ENCODE measurements around the gene SAPCD2. TPM values are rescaled to one million over a fixed set of nuclear protein-coding genes. Genes with fewer than 3 reads are reported as not detected.

SAPCD2 gene
- polyA plus RNA-seq, 3 donors: 0.03 to 3.1 (median 1.7) TPM

GRCh38 chr9:137023583-137023991, 46.8 kb downstream of the SAPCD2 start:
- H3K27me3 ChIP-seq (ENCODE audit: control insufficient read depth in 2 of 2, insufficient read depth in 2 of 2, low read length in 2 of 2): no peaks in the 10 kb centered on the region

GRCh38 chr9:137023157-137023556, 47.2 kb downstream of the SAPCD2 start:
- peaks cover 0 to 5% (median 2%) of the 10 kb centered on the region in 7 donors for H3K9me3 Mint-ChIP-seq
- intact Hi-C loops (cut with micrococcal nuclease): no loop called here
- no peaks in the 10 kb centered on the region for H3K36me3 ChIP-seq (replicated peaks in 1 of 2; ENCODE audit: control insufficient read depth in 1 of 2, insufficient read depth in 2 of 2, low read length in 2 of 2)
- H3K36me3 Mint-ChIP-seq: peaks cover 0 to 2% of the 10 kb centered on the region in 2 donors
- no peaks in the 10 kb centered on the region for H4K20me1 ChIP-seq (ENCODE audit: insufficient read depth, low read length)
- peaks cover 4 to 7% (median 7%) of the 10 kb centered on the region in 3 donors for H3K27me3 Mint-ChIP-seq (ENCODE audit: low read depth in 3 of 3)
- no peak overlapping the region for H3K27ac ChIP-seq (ENCODE audit: low read depth in 1 of 2, low read length in 2 of 2)
- peaks cover 9 to 20% of the 10 kb centered on the region in 2 donors for H3K4me1 ChIP-seq (ENCODE audit: control insufficient read depth in 1 of 2, insufficient read depth in 2 of 2, low read length in 2 of 2)
- H3K9ac ChIP-seq (ENCODE audit: insufficient read depth, low read length, poor library complexity, severe bottlenecking): no peak overlapping the region
- peaks cover 10% of the 10 kb centered on the region for H3K4me1 Mint-ChIP-seq
- DNase-seq: no peak
- H3K79me2 ChIP-seq (ENCODE audit: insufficient read depth, low read length): no peaks in the 10 kb centered on the region
- no peak overlapping the region for H2AFZ ChIP-seq (ENCODE audit: insufficient read depth, low read depth, low read length, poor library complexity, severe bottlenecking)
- no peak overlapping the region for H3K4me3 Mint-ChIP-seq
- H3K27me3 ChIP-seq (ENCODE audit: control insufficient read depth in 2 of 2, insufficient read depth in 2 of 2, low read length in 2 of 2): no peaks in the 10 kb centered on the region
- no peak overlapping the region for H3K4me3 ChIP-seq (replicated peaks in 1 of 3; ENCODE audit: low read depth in 2 of 3, low read length in 3 of 3)
- no peak overlapping the region for H3K27ac Mint-ChIP-seq
- WGBS (ENCODE audit: insufficient coverage): 93% methylated on average over 7 of the region's 7 CpGs
- H3K4me2 ChIP-seq (replicated peaks; ENCODE audit: extremely low read depth, low read length, poor library complexity, severe bottlenecking): no peak overlapping the region
- TF ChIP-seq CTCF (IDR thresholded peaks at IDR 0.05): no peak
- no peaks in the 10 kb centered on the region for H3K9me3 ChIP-seq (replicated peaks in 1 of 2; ENCODE audit: control insufficient read depth in 1 of 2, insufficient read depth in 1 of 2, low read length in 2 of 2)

More at GRCh38 chr9:137023583-137023991, 46.8 kb downstream of the SAPCD2 start:
- H3K27me3 Mint-ChIP-seq (ENCODE audit: low read depth in 3 of 3): peaks cover 4 to 7% (median 7%) of the 10 kb centered on the region in 3 donors
- WGBS (ENCODE audit: insufficient coverage): 85% methylated on average over 11 of the region's 15 CpGs
- peaks cover 0 to 2% of the 10 kb centered on the region in 2 donors for H3K36me3 Mint-ChIP-seq
- no peak for DNase-seq
- peaks cover 2% of the 10 kb centered on the region for H3K79me2 ChIP-seq (ENCODE audit: insufficient read depth, low read length)
- H2AFZ ChIP-seq (ENCODE audit: insufficient read depth, low read depth, low read length, poor library complexity, severe bottlenecking): no peak overlapping the region
- H3K36me3 ChIP-seq (replicated peaks in 1 of 2; ENCODE audit: control insufficient read depth in 1 of 2, insufficient read depth in 2 of 2, low read length in 2 of 2): no peaks in the 10 kb centered on the region
- H3K4me1 ChIP-seq (ENCODE audit: control insufficient read depth in 1 of 2, insufficient read depth in 2 of 2, low read length in 2 of 2): peaks cover 11 to 24% of the 10 kb centered on the region in 2 donors
- H3K27ac ChIP-seq (ENCODE audit: low read depth in 1 of 2, low read length in 2 of 2): no peak overlapping the region
- H3K4me3 Mint-ChIP-seq: no peak overlapping the region
- peaks cover 0 to 5% (median 2%) of the 10 kb centered on the region in 7 donors for H3K9me3 Mint-ChIP-seq
- H3K4me2 ChIP-seq (replicated peaks; ENCODE audit: extremely low read depth, low read length, poor library complexity, severe bottlenecking): no peak overlapping the region
- H3K9me3 ChIP-seq (replicated peaks in 1 of 2; ENCODE audit: control insufficient read depth in 1 of 2, insufficient read depth in 1 of 2, low read length in 2 of 2): no peaks in the 10 kb centered on the region
- peaks cover 2% of the 10 kb centered on the region for H4K20me1 ChIP-seq (ENCODE audit: insufficient read depth, low read length)
- no peak overlapping the region for H3K4me3 ChIP-seq (replicated peaks in 1 of 3; ENCODE audit: low read depth in 2 of 3, low read length in 3 of 3)
- intact Hi-C loops (cut with micrococcal nuclease): no loop called here
- peaks cover 11% of the 10 kb centered on the region for H3K4me1 Mint-ChIP-seq
- TF ChIP-seq CTCF (IDR thresholded peaks at IDR 0.05): no peak
- H3K27ac Mint-ChIP-seq: no peak overlapping the region
- H3K9ac ChIP-seq (ENCODE audit: insufficient read depth, low read length, poor library complexity, severe bottlenecking): no peak overlapping the region

Data from CD14-positive monocyte (primary cell).